ENCODE measurements around the gene ATXN3L.

The ATXN3L gene

GRCh38 chrX:13268874-13269273, 51.0 kb downstream of the ATXN3L start:
- no peaks in the 10 kb centered on the region for H3K36me3 ChIP-seq
- no peak for DNase-seq
- no peak overlapping the region for H3K27ac ChIP-seq
- H3K27me3 ChIP-seq (ENCODE audit: insufficient read depth, low read depth, severe bottlenecking), result no peaks in the 10 kb centered on the region
- TF ChIP-seq CTCF (IDR thresholded peaks at IDR 0.05; ENCODE audit: low read depth, low read length), result no peak
- H3K9me3 ChIP-seq (ENCODE audit: severe bottlenecking), result no peaks in the 10 kb centered on the region
- no peak overlapping the region for H3K4me3 ChIP-seq (ENCODE audit: low read depth, low read length)

All from WERI-Rb-1 (cell line).